AG04449 (cell line): ENCODE measurements around the gene ITGAL.
A peak's percentile ranks its signal among the peaks of the same experiment; 100 is the strongest.

Experiments used
- CTCF ChIA-PET: fragments of 350-600 bp; formaldehyde crosslinking; extraction: SDS; loops from one replicate; lab custom pipeline; 2021; ENCODE audit warnings: antibody characterized with exemption; lab: Yijun Ruan, JAX
- POLR2A ChIA-PET: fragments of 400-600, 350-600 bp; formaldehyde crosslinking; extraction: SDS; loops from one replicate; lab custom pipeline; 2020; ENCODE audit warnings: antibody characterized with exemption, inconsistent platforms; lab: Yijun Ruan, JAX
- DNase-seq: peaks from one replicate; pipeline ENCODE4 v3.0.0-alpha.2; 2010; ENCODE audit warnings: low read depth, low spot score
- H3K4me3 ChIP-seq: 2 replicates; pipeline ENCODE4 v1.5.1; 2011; ENCODE audit warnings: low read depth, mild to moderate bottlenecking, control low read depth, low read length
- TF ChIP-seq, protein P1 (sequence below): IDR thresholded peaks from one replicate; pipeline ENCODE4 v1.5.1; 2011; ENCODE audit warnings: mild to moderate bottlenecking, moderate library complexity, low read length, control low read depth, inconsistent platforms; ENCODE audit not compliant: insufficient read depth; ENCODE audit errors: missing control alignments

ITGAL gene

DNA sequence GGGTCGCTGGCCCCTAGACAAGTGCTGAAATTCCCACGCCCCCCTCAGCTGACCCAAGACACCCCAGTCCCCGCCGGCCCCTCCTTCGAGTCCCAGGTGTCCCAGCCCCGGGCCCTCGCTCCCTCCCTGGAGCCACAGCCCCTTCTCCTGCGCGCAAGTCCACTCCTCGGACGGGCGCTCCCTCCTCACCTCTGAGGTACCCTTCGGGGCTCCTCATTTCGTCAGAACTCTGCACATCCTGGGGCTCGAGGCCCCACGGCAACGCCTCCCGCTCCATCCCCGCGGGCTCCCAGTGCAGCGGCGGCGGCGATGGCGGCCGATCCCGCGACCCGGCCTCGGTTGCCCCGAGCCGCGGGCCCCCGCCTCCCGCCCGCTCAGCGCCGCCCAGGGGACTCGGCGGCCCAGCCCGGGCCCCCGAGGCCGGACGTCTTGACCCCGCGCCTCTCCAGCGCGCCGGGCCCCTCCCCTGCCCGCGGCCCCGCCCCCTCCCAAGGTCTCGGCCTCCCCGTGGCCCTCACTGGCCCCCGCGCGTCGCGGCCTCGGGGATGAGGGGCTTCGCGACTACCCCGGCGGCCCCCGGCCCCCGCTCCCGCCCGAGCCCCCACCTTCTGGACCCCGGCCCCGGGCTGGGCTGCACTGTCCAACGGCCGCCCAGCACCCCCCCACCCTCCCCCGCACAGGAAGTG lies 53.7 kb downstream of the ITGAL start, which contains the start of gene ZNF768:
ZNF768 (minus strand) TSS at position 430 of the 686 bp plus-strand sequence; CDS start at position 277, 153 bp downstream.
- CTCF ChIA-PET: interaction anchor here (0.6 to 2.3 kb wide), 4 partner anchors 9 to 434 kb away, joined by 3 to 9 read pairs (median 5); partner anchors contain the start of genes TBX6 and ZNF747
- TF ChIP-seq, protein P1, sequence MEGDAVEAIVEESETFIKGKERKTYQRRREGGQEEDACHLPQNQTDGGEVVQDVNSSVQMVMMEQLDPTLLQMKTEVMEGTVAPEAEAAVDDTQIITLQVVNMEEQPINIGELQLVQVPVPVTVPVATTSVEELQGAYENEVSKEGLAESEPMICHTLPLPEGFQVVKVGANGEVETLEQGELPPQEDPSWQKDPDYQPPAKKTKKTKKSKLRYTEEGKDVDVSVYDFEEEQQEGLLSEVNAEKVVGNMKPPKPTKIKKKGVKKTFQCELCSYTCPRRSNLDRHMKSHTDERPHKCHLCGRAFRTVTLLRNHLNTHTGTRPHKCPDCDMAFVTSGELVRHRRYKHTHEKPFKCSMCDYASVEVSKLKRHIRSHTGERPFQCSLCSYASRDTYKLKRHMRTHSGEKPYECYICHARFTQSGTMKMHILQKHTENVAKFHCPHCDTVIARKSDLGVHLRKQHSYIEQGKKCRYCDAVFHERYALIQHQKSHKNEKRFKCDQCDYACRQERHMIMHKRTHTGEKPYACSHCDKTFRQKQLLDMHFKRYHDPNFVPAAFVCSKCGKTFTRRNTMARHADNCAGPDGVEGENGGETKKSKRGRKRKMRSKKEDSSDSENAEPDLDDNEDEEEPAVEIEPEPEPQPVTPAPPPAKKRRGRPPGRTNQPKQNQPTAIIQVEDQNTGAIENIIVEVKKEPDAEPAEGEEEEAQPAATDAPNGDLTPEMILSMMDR: no peak
- POLR2A ChIA-PET: interaction anchor here (0.6 to 1.1 kb wide), 6 partner anchors 9 to 537 kb away, joined by 3 to 6 read pairs (median 3); partner anchors contain the start of genes DCTPP1 and SEPHS2
- H3K4me3 ChIP-seq: peak within 1 kb of the TSS; percentile 80
- no peak for DNase-seq

DNA sequence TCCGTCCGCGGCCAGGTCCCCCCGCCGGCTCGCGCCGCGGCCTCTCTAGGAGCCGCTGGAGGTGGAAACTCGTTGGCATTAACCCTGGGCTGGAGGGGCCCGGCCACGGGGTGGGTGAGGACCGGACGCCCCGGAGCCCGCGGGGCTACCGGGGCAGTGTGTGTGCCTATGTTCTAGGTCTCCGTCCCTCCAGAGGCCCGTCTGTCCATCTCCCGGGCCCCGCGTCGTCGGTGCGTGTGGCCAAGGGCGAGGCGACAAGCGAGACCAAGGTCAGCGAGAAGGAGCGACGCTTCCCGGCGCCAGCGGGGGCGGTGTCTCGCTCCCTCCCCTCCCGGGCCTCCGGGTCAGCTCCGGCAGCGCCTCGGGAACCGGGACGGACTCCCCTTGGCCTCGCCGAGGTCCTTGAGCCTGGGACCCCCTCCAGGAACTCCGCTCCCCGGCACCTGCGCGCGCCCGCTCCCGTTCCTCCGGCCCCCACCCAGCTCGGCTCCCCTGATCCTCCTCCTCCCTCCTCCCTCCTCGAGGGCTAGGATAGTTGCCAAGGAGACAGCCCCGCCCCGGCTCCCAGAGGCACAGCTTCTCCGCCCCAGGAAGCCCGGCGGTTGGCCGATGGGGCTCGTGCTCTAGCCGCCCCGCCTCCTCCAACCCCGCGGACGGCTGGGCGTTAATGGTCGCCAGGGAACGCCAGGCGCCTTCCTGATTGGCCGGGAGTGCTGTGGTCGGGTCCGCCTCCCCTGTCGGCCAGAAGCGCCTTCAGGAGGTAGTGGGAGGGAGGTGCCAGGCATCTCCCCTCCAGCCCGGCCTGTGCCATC lies 54.5 kb downstream of the ITGAL start:
- POLR2A ChIA-PET: interaction anchor here (0.6 to 1.1 kb wide), 8 partner anchors 9 to 471 kb away, joined by 3 to 6 read pairs (median 3); partner anchors contain the start of genes DCTPP1, FBRS, SEPHS2 and ZNF785
- TF ChIP-seq, protein P1: peak; percentile 60
- CTCF ChIA-PET: interaction anchor here (0.6 to 1.2 kb wide), 5 partner anchors 9 to 435 kb away, joined by 3 to 7 read pairs (median 3); partner anchors contain the start of genes DCTPP1 and TBX6
- peak; percentile 74 for DNase-seq
- peak overlapping the region; percentile 80 for H3K4me3 ChIP-seq

DNA sequence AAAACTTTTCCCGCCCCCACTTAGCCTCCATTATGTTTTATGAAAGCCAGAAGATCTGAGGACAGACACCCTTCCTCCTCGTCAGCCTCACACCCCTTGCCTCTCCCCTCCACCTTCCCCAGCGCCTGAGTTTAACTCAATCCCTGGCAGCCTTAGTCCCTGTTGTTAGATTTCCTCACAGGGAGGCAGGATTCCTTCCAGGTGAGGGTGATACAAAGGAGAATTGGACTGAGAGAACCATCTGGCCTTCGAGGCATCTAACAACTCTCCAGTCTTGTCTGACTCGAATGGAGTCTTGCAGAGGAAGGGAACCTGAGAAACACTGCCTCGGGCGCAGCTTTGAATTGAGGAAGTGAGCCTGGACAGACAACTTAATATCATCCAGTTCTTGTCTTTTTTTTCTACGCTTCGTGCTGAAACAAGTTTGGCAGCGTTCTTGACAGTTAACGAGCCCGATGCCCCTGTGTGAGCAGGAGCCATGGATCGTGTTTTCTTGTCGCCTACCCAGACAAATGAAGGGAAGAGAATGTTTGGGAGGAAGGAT lies 55.2 kb downstream of the ITGAL start:
- peak overlapping the region; percentile 43 for H3K4me3 ChIP-seq
- ChIA-PET CTCF (interaction anchor here (1.0 to 1.2 kb wide), 3 partner anchors 8 to 98 kb away, joined by 3 to 7 read pairs (median 4); partner anchors contain the start of gene DCTPP1), POLR2A (interaction anchor here (0.6 to 1.1 kb wide), 7 partner anchors 8 to 131 kb away, joined by 3 to 6 read pairs (median 3); partner anchors contain the start of genes DCTPP1, FBRS, SEPHS2 and ZNF785)
- TF ChIP-seq, protein P1: no peak
- no peak for DNase-seq

DNA sequence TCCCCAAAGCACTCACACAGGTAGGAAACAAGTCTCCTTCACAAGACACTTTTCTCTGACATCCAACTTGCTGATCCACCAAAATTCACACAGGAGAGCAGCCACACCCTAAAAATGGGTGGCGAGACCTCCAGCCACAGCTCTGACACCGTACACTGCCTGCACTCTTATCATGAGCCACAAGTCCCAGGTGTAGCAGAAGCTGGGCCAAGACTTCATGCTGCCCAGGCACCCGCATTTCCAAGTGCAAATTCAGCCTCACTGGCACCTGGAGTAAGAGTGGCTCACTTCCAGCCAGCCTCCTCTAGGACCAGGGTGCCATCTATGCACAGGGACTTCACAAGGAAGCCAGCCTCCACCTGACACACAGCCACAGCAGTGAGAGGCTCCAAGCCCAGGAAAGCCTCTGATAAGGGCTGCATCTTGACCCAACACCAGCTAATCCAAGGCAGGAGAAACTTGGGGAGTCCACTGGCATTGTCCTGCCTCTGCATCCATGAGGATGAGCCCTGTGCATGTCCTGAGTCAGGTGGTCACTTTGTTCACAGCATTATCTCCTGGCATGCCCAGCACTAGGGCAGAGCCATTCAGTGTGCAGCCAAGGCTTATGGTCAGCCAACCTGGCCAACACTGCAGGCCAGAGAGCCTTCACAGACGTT lies 56.4 kb downstream of the ITGAL start:
- no peak for DNase-seq
- ChIA-PET POLR2A (no interaction called here), CTCF (interaction anchor here (1.7 kb wide), 1 partner anchor 99 kb away, joined by 5 read pairs; the partner anchor contains the start of gene DCTPP1)
- TF ChIP-seq, protein P1: no peak
- H3K4me3 ChIP-seq: no peak overlapping the region

DNA sequence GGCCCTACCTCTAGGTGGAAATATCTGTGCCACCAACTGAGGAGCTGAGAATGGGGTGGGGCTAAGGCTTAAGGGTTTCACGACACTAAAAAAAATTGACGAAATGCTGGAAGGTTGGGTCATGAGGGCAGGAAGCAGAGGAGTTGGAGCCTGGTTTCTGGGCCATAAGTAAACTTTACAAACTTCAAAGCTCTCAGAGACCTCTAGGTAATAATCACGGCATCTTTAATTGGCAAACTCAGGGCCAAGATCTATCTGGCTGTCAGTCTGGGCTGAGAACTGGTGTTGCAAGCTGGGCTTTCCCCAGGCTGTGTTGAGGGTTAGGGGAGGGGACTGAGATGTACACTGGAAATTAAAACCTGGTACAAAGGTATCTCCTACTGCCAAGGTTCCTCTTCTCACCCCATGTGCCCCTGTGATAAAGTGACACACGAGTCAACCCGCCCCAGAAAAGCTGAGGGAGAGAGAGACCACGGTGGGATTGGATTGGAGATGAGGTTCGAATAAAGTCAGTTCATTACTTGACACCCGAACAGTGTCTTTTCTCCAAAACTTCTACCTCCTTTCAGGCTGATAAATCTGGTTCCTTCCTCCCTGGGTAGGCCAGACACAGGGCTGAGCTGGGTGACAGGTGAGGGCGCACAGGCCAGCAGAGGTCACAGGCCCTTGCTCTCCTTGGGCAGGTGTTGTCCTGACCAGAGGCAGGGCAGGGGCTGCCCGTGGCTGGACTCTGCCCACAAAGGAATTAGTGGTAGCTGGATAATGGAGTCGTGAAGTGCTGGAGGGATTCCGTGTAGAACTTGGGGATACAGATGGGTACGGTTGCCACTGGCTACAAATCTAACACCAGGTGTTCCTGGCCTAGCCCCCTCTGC lies 57.9 kb downstream of the ITGAL start:
- ChIA-PET CTCF (interaction anchor here (0.9 to 1.7 kb wide), 2 partner anchors 81 to 101 kb away, joined by 3 to 5 read pairs; partner anchors contain the start of gene DCTPP1), POLR2A (no interaction called here)
- H3K4me3 ChIP-seq: no peak overlapping the region
- TF ChIP-seq, protein P1: no peak
- DNase-seq: no peak
